Endothelial cell of umbilical vein (primary cell): ENCODE data around the gene PLXNA4. TPM values are rescaled to one million over a fixed set of nuclear protein-coding genes. Genes with fewer than 3 reads are reported as not detected.

Experiments
- BruUV-seq: library from RNA; stranded (reverse); fragments of 400-500 nt; replicated peaks from 2 replicates; lab custom pipeline; 2021; lab: Mats Ljungman, UMichigan
- CTCF ChIA-PET: fragments of 300-600, 350-600 bp; sonication (Branson Sonifier 250); formaldehyde crosslinking; loops from one replicate; lab custom pipeline; 2021; ENCODE audit warnings: antibody characterized with exemption, inconsistent platforms; lab: Charles Lee
- POLR2A ChIA-PET: fragments of 300-600, 350-600 bp; sonication (Branson Sonifier 250); formaldehyde crosslinking; loops from one replicate; lab custom pipeline; 2021; ENCODE audit warnings: antibody characterized with exemption, inconsistent platforms; lab: Charles Lee
- DNase-seq: peaks from one replicate; pipeline ENCODE4 v3.0.0-alpha.2; 2011; ENCODE audit warnings: low read depth, low spot score
- FAIRE-seq: peaks from 2 replicates; lab custom pipeline; 2011; peaks lifted over from hg19 to GRCh38; lab: Jason Lieb, UNC
- H2AFZ ChIP-seq: 2 replicates; pipeline ENCODE4 v1.6.0; 2012; ENCODE audit warnings: low read depth, low read length, control low read depth, inconsistent platforms
- H3K27ac ChIP-seq: 2 replicates; pipeline ENCODE4 v1.5.1; 2011; ENCODE audit warnings: low read depth, mild to moderate bottlenecking, control low read depth, low read length, moderate library complexity; ENCODE audit not compliant: insufficient read depth
- H3K27me3 ChIP-seq, 2 experiments: 2 replicates each; pipeline versions ENCODE4 v1.6.0 to v1.6.1; 2011; ENCODE audit warnings: low read length in 2 of 2, mixed read lengths in 1 of 2; ENCODE audit not compliant: control insufficient read depth in 2 of 2, insufficient read depth in 2 of 2
- H3K36me3 ChIP-seq, 2 experiments: 2 replicates in 1 of 2; 3 replicates in 1 of 2; pipeline ENCODE4 v1.5.1; 2011; ENCODE audit warnings: low read length in 2 of 2, mild to moderate bottlenecking in 1 of 2, moderate library complexity in 1 of 2; ENCODE audit not compliant: control insufficient read depth in 2 of 2, insufficient read depth in 2 of 2; ENCODE audit errors: extremely low read depth in 1 of 2
- H3K4me1 ChIP-seq: 3 replicates; pipeline ENCODE4 v1.5.1; 2011; ENCODE audit warnings: mild to moderate bottlenecking, low read length; ENCODE audit not compliant: control insufficient read depth, insufficient read depth; ENCODE audit errors: extremely low read depth
- H3K4me2 ChIP-seq: 2 replicates; pipeline ENCODE4 v1.6.1; 2011; ENCODE audit warnings: low read length, control low read depth, mixed read lengths; ENCODE audit not compliant: insufficient read depth
- H3K4me3 ChIP-seq, 3 experiments: fragments of 200-600 bp in 1 of 3; sonication (generic), shearing (Covaris generic) in 1 of 3; replicated peaks in 1 of 3; 2 replicates each; pipeline ENCODE4 v1.5.1; 2011 to 2016; ENCODE audit warnings: control low read depth in 3 of 3, low read length in 3 of 3, mild to moderate bottlenecking in 2 of 3, inconsistent platforms in 1 of 3, low read depth in 1 of 3, moderate library complexity in 1 of 3; ENCODE audit not compliant: insufficient read depth in 1 of 3
- H3K79me2 ChIP-seq: 2 replicates; pipeline ENCODE4 v1.6.0; 2012; ENCODE audit warnings: low read length, inconsistent platforms; ENCODE audit not compliant: control insufficient read depth, insufficient read depth
- H3K9ac ChIP-seq: replicated peaks from 2 replicates; pipeline ENCODE3; 2011; ENCODE audit warnings: low read length, control low read depth; ENCODE audit not compliant: insufficient read depth; ENCODE audit errors: extremely low read depth
- H3K9me1 ChIP-seq: replicated peaks from 3 replicates; pipeline ENCODE4 v1.6.0; 2011; ENCODE audit warnings: mild to moderate bottlenecking, low read length; ENCODE audit not compliant: control insufficient read depth, insufficient read depth; ENCODE audit errors: extremely low read depth
- H3K9me3 ChIP-seq: replicated peaks from 2 replicates; pipeline ENCODE4 v1.5.1; 2012; ENCODE audit warnings: low read length, inconsistent platforms; ENCODE audit not compliant: control insufficient read depth, insufficient read depth
- H4K20me1 ChIP-seq: replicated peaks from 2 replicates; pipeline ENCODE3; 2011; ENCODE audit warnings: mild to moderate bottlenecking, low read length; ENCODE audit not compliant: control insufficient read depth, insufficient read depth; ENCODE audit errors: extremely low read depth
- CTCF ChIP-seq, 2 donors: IDR thresholded peaks; 1 replicate in 1 of 2; 2 replicates in 1 of 2; pipeline ENCODE4 v1.5.1; 2011; ENCODE audit warnings: low read length in 2 of 2, mild to moderate bottlenecking in 2 of 2, moderate library complexity in 2 of 2, control low read depth in 1 of 2, inconsistent platforms in 1 of 2, low read depth in 1 of 2; ENCODE audit not compliant: insufficient read depth in 1 of 2; ENCODE audit errors: extremely low read depth in 1 of 2
- EZH2 ChIP-seq: IDR thresholded peaks from 2 replicates; pipeline ENCODE4 v1.6.1; 2012; ENCODE audit warnings: borderline replicate concordance, low read depth, mild to moderate bottlenecking, moderate library complexity, low read length, inconsistent platforms; ENCODE audit not compliant: severe bottlenecking
- FOS ChIP-seq: IDR thresholded peaks from 2 replicates; pipeline ENCODE4 v1.6.1; 2011; ENCODE audit warnings: mild to moderate bottlenecking, low read length, moderate library complexity, borderline replicate concordance; ENCODE audit not compliant: insufficient read depth
- GATA2 ChIP-seq: IDR thresholded peaks from 2 replicates; pipeline ENCODE4 v1.7.0; 2011; ENCODE audit warnings: low read depth, mild to moderate bottlenecking, moderate library complexity, mixed read lengths, low read length; ENCODE audit not compliant: insufficient read length, insufficient read depth
- JUN ChIP-seq: IDR thresholded peaks from 2 replicates; pipeline ENCODE4 v1.6.1; 2011; ENCODE audit warnings: borderline replicate concordance, low read depth; ENCODE audit not compliant: insufficient read length, insufficient read depth
- MAX ChIP-seq: IDR thresholded peaks from 2 replicates; pipeline ENCODE4 v1.6.1; 2011; ENCODE audit not compliant: insufficient read depth, insufficient read length
- MYC ChIP-seq: IDR thresholded peaks from one replicate; pipeline ENCODE4 v1.6.1; 2011; ENCODE audit warnings: mild to moderate bottlenecking, low read depth, low read length
- POLR2A ChIP-seq: IDR thresholded peaks from 2 replicates; pipeline ENCODE4 v1.6.1; 2012; ENCODE audit warnings: low read depth, mild to moderate bottlenecking, control low read depth, low read length
- POLR2AphosphoS5 ChIP-seq: IDR thresholded peaks from 2 replicates; pipeline ENCODE4 v1.6.1; 2012; ENCODE audit warnings: low read depth, mild to moderate bottlenecking, control low read depth, low read length, moderate library complexity; ENCODE audit not compliant: insufficient read depth
- dilution Hi-C: fragments of 300-500 bp; cut with MboI; formaldehyde crosslinking; loops from one replicate; pipeline ENCODE4 v1.15.0; 2019; ENCODE audit warnings: low sequenced_read_pairs; ENCODE audit not compliant: extremely low pct_ligation_motif_present
- intact Hi-C: fragments of 100-400 bp; cut with micrococcal nuclease; formaldehyde crosslinking; loops from one replicate; pipeline ENCODE4 v1.10.0; 2022
- polyA plus RNA-seq, 4 experiments: library from polyadenylated mRNA; depleted of rRNA in 3 of 4; stranded (reverse) in 3 of 4; unstranded in 1 of 4; fragments of >200 nt; gene quantifications; 2 replicates each; pipeline versions ENCODE4 v1.2.1 to v1.2.3, GENCODE V29; 2011 to 2012; ENCODE audit warnings: missing spikeins in 1 of 4
- total RNA-seq: library from RNA; stranded (reverse); gene quantifications from 2 replicates; pipeline ENCODE4 v1.2.3, GENCODE V29; 2021

Gene PLXNA4
- total and polyA plus RNA-seq, 2 donors (not counting 3 experiments of a cell fraction or from before 2014, with no cell fraction given), result 12.1 to 20.4 TPM

- dilution Hi-C loops, result no loop called here
- Histone ChIP-seq H3K9me1 (no peaks in the 10 kb centered on the region), H3K27ac (no peak overlapping the region), H4K20me1 (no peaks in the 10 kb centered on the region), H3K9me3 (no peaks in the 10 kb centered on the region), H3K4me1 (peaks cover 16% of the 10 kb centered on the region), H2AFZ (no peak overlapping the region), H3K9ac (no peak overlapping the region), H3K27me3 (no peaks in the 10 kb centered on the region), H3K4me3 (no peak overlapping the region), H3K79me2 (no peaks in the 10 kb centered on the region), H3K4me2 (no peak overlapping the region), H3K36me3 (no peaks in the 10 kb centered on the region)
- CTCF ChIA-PET, result interaction anchor here (1.3 to 3.7 kb wide), 3 partner anchors 10 to 158 kb away, joined by 4 to 22 read pairs (median 6); no protein-coding TSS in a partner anchor
- intact Hi-C loops, result no loop called here
- FAIRE-seq (no peak), DNase-seq (no peak)
- BruUV-seq, result no TSS peak
- POLR2A ChIA-PET, result no interaction called here
- no peak for TF ChIP-seq MYC
- no peak for TF ChIP-seq FOS
- no peak for TF ChIP-seq GATA2
- TF ChIP-seq MAX, result no peak
- TF ChIP-seq EZH2, result no peak
- TF ChIP-seq JUN, result no peak
- no peak for TF ChIP-seq POLR2A
- TF ChIP-seq CTCF (IDR thresholded peaks at IDR 0.05; ENCODE audit: extremely low read depth in 1 of 2, insufficient read depth in 1 of 2, low read depth in 1 of 2, low read length in 2 of 2), result no peak
- no peak for TF ChIP-seq POLR2AphosphoS5
These were observed 99.7 kb downstream of the PLXNA4 start for GRCh38 chr7:132476541-132476940.
